Pancreas (tissue), 10 donors: ENCODE measurements around the gene GRK3. TPM values are rescaled to one million over a fixed set of nuclear protein-coding genes. Genes with fewer than 3 reads are reported as not detected.
"Not testable (repeated sequence)": the region's sequence is repeated elsewhere in the genome, so short reads cannot be mapped to it uniquely, and the experiment has no call there.

Experiments
- ATAC-seq, 4 donors: fragments of 200-7000 bp; cut with Tn5 transposase; one replicate each; pipeline versions ENCODE4 v1.8.0 to v1.9.1; 2020; ENCODE audit warnings: mild to moderate bottlenecking in 4 of 4, moderate library complexity in 4 of 4
- DNase-seq, 6 donors: peaks; one replicate each; pipeline ENCODE4 v3.0.0-alpha.2; 2020
- FAIRE-seq: peaks from 2 replicates; lab custom pipeline; 2012; peaks lifted over from hg19 to GRCh38; lab: Jason Lieb, UNC
- H3K27ac ChIP-seq, 4 donors: fragments of 200-600 bp; sonication (generic); 1 replicate in 3 of 4; 2 replicates in 1 of 4; pipeline versions ENCODE4 v1.5.0 to v1.8.0; 2020
- H3K27me3 ChIP-seq, 4 donors: fragments of 200-600 bp; one replicate each; pipeline ENCODE4 v1.8.0; 2021
- H3K36me3 ChIP-seq, 3 donors: fragments of 200-600 bp; sonication (generic) in 1 of 3; one replicate each; pipeline versions ENCODE4 v1.5.0 to v1.8.0; 2020 to 2021
- H3K4me1 ChIP-seq, 3 donors: fragments of 200-600 bp; one replicate each; pipeline ENCODE4 v1.8.0; 2021
- H3K4me3 ChIP-seq, 4 donors: fragments of 200-600 bp; sonication (generic) in 2 of 4; one replicate each; pipeline versions ENCODE4 v1.5.0 to v1.8.0; 2020 to 2021
- H3K9me3 ChIP-seq, 4 donors: fragments of 200-600 bp; one replicate each; pipeline ENCODE4 v1.8.0; 2021
- WGBS, 2 donors: extraction: QIAGEN DNeasy Blood & Tissue Kit; methylation state at CpG; one replicate each; pipeline ENCODE4 v1.1.7; 2013; 5-methylcytosine and 5-hydroxymethylcytosine counted together
- intact Hi-C, 3 donors: fragments of 100-400 bp; cut with DNase I; formaldehyde crosslinking; loops; one replicate each; pipeline versions ENCODE4 v1.11.1 to v1.14.2; 2022
- polyA plus RNA-seq, 2 donors: library from polyadenylated mRNA; stranded (reverse); fragments of 200-250 nt; gene quantifications; one replicate each; pipeline ENCODE4 v1.2.3, GENCODE V29; 2013
- total RNA-seq, 6 donors: library from RNA; stranded (reverse); fragmentation: NEBNext Ultra II Directional in 4 of 6; extraction: Animal tissue kit (Norgen Biotek cat#: 25700) in 4 of 6; gene quantifications; one replicate each; pipeline versions ENCODE4 v1.2.1 to v1.2.4, GENCODE V29; 2021 to 2023
- TF ChIP-seq, protein P1 (sequence below), 4 donors: fragments of 200-600 bp; sonication (generic) in 3 of 4; IDR thresholded peaks; one replicate each; pipeline versions ENCODE4 v1.5.0 to v1.8.0; 2021; ENCODE audit warnings: antibody characterized with exemption in 4 of 4
- donor health status: healthy with polysubstance abuse.
- donor health status: DM: no; HTN: no; CAD: no; lungs with moderate emphysema.
- donor health status: DM: no; HTN: no; CAD: no.
- donor health status: control.
- donor health status: control.
- donor health status: Bipolar disorder and iron deficiency.
- donor health status: DM: yes; HTN: yes; CAD: no.
- donor health status: DM: no; HTN: no; CAD: no.
- donor health status: DM: no; HTN: no; CAD: no.
- donor health status: DM: yes; HTN: yes; CAD: no.

The GRK3 gene
- total and polyA plus RNA-seq, 8 donors: 3.5 to 18.1 (median 7.6) TPM

- no peaks in the 10 kb centered on the region for H3K27me3 ChIP-seq
- H3K9me3 ChIP-seq: no peaks in the 10 kb centered on the region
- no peaks in the 10 kb centered on the region for H3K36me3 ChIP-seq
- intact Hi-C loops: no loop called here
- 48 to 56% methylated on average over 9 of the region's 9 CpGs for WGBS, 2 donors
- no peak for DNase-seq
- H3K4me3 ChIP-seq: no peak overlapping the region
- peaks cover 0 to 5% (median 0%) of the 10 kb centered on the region in 3 donors for H3K4me1 ChIP-seq
- ATAC-seq: no peak
- no peak for FAIRE-seq
- H3K27ac ChIP-seq: no peak overlapping the region
- TF ChIP-seq, protein P1, sequence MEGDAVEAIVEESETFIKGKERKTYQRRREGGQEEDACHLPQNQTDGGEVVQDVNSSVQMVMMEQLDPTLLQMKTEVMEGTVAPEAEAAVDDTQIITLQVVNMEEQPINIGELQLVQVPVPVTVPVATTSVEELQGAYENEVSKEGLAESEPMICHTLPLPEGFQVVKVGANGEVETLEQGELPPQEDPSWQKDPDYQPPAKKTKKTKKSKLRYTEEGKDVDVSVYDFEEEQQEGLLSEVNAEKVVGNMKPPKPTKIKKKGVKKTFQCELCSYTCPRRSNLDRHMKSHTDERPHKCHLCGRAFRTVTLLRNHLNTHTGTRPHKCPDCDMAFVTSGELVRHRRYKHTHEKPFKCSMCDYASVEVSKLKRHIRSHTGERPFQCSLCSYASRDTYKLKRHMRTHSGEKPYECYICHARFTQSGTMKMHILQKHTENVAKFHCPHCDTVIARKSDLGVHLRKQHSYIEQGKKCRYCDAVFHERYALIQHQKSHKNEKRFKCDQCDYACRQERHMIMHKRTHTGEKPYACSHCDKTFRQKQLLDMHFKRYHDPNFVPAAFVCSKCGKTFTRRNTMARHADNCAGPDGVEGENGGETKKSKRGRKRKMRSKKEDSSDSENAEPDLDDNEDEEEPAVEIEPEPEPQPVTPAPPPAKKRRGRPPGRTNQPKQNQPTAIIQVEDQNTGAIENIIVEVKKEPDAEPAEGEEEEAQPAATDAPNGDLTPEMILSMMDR (IDR thresholded peaks at IDR 0.05): no peak
Observed at GRCh38 chr22:25569361-25569760, 4.9 kb downstream of the GRK3 start.

DNA sequence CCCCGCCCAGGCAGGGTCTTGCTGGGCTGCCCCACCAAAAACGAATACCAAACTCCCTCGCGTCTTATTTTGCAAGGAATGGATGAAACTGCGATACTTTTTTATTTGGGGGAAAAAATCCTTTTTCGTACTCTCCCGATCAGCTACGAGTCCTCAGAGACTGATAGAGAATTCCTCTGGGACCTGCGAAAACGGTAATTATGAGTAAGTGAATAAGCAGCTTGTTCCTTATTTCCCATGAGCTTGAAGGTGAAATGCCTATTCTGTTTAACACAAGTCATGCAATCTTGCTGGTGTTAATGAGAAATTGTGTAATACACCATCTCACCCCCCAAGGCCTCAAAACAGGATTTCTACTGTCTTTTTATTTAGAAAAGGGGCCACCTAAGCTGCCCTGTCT is 5.5 kb downstream of the GRK3 start:
- peak in 1 of 4 donors; percentile 21 for ATAC-seq
- H3K4me1 ChIP-seq: peaks cover 0 to 5% (median 0%) of the 10 kb centered on the region in 3 donors
- no peak for DNase-seq
- TF ChIP-seq, protein P1 (IDR thresholded peaks at IDR 0.05): no peak
- H3K36me3 ChIP-seq: no peaks in the 10 kb centered on the region
- intact Hi-C loops: no loop called here
- FAIRE-seq: no peak
- no peaks in the 10 kb centered on the region for H3K27me3 ChIP-seq
- H3K27ac ChIP-seq: peak overlapping the region in 2 of 4 donors; percentile 9 to 16
- H3K9me3 ChIP-seq: no peaks in the 10 kb centered on the region
- no peak overlapping the region for H3K4me3 ChIP-seq
- WGBS, 2 donors: 68 to 76% methylated on average over 10 of the region's 10 CpGs

GRCh38 chr22:25570486-25570885 is 6.0 kb downstream of the GRK3 start:
- WGBS, 2 donors: 55 to 61% methylated on average over 2 of the region's 2 CpGs
- H3K27ac ChIP-seq: peak overlapping the region in 2 of 4 donors; percentile 9 to 16

DNA sequence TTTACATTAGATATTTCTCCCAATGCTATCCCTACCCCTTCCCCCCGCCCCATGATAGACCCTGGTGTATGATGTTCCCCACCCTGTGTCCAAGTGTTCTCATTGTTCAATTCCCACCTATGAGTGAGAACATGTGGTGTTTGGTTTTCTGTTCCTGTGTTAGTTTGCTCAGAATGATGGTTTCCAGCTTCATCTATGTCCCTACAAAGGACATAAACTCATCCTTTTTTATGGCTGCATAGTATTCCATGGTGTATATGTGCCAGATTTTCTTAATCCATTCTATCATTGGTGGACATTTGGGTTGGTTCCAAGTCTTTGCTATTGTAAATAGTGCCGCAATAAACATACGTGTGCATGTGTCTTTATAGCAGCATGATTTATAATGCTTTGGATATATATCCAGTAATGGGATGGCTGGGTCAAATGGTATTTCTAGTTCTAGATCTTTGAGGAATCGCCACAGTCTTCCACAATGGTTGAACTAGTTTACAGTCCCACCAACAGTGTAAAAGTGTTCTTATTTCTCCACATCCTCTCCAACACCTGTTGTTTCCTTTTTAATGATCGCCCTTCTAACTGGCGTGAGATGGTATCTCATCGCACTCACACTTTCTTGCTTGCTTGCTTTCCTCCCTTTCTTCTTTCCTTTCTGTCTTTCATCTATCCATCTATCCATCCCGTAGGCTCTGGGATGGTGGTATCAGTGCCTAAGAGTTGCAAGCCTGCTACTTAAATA is 7.7 kb downstream of the GRK3 start:
- intact Hi-C loops, H3K4me1 ChIP-seq, H3K27me3 ChIP-seq, H3K9me3 ChIP-seq, H3K27ac ChIP-seq, DNase-seq, H3K36me3 ChIP-seq, H3K4me3 ChIP-seq, FAIRE-seq, ATAC-seq: not testable (repeated sequence)
- 82 to 86% methylated on average over 8 of the region's 8 CpGs for WGBS, 2 donors

More at GRCh38 chr22:25570486-25570885, 6.0 kb downstream of the GRK3 start:
- TF ChIP-seq, protein P1 (IDR thresholded peaks at IDR 0.05): no peak
- Histone ChIP-seq H3K9me3 (no peaks in the 10 kb centered on the region), H3K4me3 (no peak overlapping the region), H3K27me3 (no peaks in the 10 kb centered on the region), H3K36me3 (no peaks in the 10 kb centered on the region), H3K4me1 (peaks cover 0 to 5% (median 0%) of the 10 kb centered on the region in 3 donors)
- FAIRE-seq: no peak
- DNase-seq: no peak
- intact Hi-C loops: no loop called here
- ATAC-seq: no peak

DNA sequence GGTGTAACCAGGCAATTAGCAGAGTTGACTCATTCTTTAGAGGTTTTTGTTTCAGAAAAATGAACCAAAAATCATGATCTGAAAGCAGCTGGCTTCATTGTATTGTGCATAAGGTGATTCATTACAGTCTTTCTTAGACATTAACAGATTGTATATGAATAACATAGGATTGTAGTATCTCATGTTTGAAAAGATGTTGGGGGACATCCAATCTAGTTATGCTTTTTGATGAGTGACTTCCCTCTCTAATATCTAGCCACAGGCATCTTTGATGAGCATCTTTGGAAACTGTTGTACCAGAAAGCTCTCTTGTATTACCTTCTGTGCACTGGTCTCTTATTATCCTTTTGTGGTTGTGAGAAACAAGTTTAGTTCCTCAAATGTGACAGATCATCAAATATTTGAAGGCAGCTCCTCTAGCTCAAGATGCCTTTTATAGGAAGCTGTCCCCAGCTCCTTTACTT is 8.3 kb downstream of the GRK3 start:
- FAIRE-seq (no peak), ATAC-seq (no peak), DNase-seq (no peak)
- Histone ChIP-seq H3K27ac (no peak overlapping the region), H3K27me3 (no peaks in the 10 kb centered on the region), H3K4me3 (no peak overlapping the region), H3K36me3 (no peaks in the 10 kb centered on the region), H3K4me1 (no peaks in the 10 kb centered on the region), H3K9me3 (no peaks in the 10 kb centered on the region)
- intact Hi-C loops: no loop called here
- TF ChIP-seq, protein P1 (IDR thresholded peaks at IDR 0.05): no peak
